ENCODE results near the gene CDC42BPB.
"Not testable (repeated sequence)": the region's sequence is repeated elsewhere in the genome, so short reads cannot be mapped to it uniquely, and the experiment has no call there.

Gene CDC42BPB

DNA sequence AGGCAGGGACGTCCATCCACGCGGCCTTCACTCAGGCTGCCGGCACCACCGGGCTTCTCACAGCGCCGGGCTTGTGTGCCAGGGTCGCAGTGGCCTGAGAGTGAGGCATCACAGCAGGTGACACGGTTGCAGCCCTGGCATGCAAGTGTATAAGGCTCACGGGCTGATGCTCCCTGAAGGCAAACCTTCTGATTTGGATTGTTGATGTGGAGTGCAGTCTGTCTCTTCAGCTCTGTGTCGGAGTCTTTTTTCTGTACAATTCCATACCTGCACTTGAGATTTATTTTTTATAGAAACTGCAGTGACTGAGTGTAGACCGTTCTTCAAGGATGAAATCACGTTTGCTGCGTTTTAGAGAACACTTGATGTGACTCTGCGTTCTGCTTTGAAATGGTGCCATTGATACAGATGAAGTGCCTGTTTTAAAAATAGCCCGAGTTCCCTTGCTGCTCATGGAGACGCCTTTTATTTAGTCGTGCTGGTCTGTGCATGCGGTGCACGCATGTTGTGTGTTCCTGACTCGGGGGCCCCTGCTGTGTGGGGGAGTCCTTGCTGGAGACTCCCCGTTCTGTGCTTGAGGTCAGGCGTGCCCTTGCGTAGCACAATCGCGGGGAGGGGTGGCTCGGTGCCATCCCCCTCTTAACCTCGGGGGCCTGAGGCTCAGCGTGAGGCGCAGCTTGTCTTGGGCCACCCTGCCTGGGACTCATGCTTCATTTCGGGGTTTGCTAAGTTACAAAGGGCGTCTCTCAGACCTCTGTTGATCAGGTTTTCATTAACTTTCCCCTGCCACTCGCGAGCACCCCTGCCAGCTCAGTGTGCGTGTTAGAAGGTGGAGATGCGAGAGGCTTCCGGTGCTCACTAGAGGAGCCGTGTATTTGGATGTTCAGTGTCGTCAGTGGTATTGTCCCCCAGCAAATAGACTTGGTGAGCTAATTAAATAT, 156.4 kb downstream of the CDC42BPB start:
- no peak for DNase-seq (ENCODE audit: low read depth)

DNA sequence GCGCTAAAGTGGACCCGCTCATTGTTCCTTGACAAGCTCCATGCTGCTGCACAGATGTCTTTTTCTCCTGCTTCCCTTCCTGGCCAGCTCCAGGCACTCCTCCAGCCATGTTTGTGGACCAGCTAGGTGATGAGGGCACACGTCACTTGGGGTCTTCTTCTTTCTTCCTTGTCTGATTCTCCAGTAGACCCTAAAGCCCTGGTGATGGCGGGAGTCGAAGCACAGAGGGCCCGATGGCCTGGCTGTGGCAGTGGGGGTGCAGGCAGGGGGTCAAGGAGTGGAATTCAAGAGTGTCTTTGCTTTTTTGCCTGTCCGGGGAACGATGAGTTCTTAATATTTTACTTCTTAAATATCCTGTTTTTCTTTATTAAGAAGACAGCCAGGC, 157.8 kb downstream of the CDC42BPB start:
- no peak for DNase-seq (ENCODE audit: low read depth)

DNA sequence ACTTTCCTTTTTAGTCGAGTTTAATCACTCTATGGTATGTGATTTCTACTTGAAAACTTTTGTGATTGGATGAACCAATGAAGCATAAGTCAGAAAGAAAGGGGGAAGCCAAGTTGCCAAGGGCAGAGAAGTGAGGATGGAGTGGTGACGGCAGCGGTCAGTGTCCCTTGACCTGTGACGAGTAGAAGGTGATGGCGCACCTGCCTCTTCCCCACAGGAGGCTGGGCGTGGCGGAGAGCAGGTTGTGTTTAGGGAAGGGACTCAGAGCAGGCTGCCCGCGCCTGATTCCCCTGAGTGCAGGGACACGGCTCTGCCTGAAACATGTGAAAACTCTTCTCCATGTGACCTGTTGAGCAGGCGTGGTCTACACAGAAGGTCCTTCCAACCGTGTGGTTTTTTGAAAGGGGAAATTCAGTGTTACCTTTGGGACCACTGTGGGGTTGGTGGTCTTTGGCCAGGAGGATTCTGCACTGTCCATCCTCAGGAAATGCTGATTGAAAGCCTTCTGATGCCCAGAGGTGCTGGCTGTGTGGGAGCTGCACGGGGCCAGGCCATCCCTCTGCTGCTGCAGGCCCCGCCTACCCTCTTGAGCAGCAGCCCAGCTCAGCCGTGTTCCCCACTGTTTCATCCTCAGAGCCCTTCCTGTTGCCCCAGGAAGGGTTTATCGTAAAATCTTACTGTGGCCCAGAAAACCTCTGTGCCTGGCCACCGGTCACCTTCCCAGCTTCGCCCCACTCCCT, 158.4 kb downstream of the CDC42BPB start:
- no peak for DNase-seq (ENCODE audit: low read depth)

DNA sequence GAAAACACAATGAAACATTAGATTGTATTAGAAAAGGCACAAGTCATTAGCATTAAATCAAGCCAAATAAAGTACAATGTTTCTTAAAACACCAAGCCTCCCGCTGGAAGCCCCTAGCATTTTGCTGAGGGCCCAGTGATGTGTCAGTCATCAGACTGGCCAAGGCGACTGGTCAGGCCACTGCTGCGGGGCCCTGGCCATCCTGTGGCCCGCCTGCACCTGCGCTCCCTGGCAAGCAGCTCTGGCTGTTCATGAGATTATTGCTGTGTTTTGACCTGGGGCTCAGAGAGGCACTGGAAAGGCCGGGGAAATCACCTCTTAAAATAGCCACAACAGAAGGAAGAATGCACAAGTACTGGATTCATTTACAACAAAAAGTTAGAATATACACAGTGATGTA, 159.1 kb downstream of the CDC42BPB start:
- no peak for DNase-seq (ENCODE audit: low read depth)

DNA sequence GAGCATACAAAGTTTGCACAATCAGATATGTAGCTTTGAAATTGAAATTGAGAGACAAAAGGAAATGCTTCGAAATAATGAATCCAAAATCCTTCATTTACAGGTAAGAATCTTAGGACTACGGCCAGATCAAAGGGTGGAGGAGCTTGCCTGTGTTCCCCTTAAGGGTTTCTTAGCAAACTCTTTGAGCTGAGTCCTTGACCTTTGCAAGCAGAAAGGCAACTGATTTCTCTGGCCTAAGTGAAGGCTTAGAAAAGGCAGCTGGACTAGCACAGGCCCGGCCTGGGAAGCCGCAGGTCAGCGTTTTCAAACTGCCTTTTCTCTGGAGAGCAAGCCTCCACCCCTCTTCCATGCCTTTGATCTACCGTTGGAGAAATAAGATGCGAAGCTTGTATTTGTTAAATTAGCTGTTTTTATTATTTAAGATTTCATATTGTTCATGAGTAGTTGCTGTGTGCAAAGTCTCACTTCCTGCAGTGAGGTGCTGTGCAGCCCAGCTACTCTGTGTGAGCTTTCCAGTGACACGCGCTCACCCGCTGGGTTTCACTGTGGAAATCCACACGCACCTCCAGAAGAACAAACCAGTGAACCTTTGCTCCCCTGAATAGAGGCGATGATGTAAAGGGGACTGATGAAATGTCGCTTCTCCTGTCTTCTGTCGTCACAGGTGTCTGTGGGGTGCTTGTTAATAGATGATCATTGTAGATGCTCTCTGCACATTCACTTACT, 159.9 kb downstream of the CDC42BPB start:
- no peak for DNase-seq (ENCODE audit: low read depth)

DNA sequence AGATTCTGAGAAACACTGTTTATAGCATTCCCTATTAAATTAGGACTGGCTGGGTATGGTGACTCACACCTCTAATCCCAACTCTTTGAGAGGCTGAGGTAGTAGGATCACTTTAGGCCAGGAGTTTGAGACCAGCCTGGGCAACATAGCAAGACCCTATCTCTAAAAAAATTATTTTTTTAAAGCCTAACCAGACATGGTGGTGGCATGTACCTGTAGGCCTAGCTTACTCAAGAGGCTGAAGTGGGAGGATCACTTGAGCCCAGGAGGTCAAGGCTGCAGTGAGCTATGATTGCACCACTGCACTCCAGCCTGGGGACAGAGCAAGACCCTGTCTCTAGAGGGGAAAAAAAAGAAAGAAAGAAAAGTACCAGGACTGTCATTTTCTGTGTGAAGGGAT, 160.6 kb downstream of the CDC42BPB start:
- DNase-seq (ENCODE audit: low read depth) = not testable (repeated sequence)

DNA sequence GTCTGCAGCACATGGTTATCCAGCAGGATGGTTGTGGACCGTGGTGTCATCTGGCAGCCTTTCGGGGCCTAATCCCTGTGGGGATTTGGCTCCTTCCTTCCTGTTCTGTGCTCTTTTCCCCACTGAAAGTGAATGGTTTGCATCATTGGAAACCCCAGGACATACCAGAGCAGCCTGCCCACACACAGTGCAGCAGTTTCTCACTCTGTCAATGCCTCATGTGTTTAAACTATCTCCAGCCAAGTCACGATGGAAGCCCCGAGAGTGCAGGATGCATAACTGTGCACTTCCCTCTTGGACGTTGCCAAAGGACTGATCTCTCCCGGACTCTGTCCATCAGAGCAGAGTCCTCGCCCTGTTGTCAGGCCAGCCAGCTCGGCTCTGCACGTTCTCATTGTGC, 163.9 kb downstream of the CDC42BPB start:
- no peak for DNase-seq (ENCODE audit: low read depth)

DNA sequence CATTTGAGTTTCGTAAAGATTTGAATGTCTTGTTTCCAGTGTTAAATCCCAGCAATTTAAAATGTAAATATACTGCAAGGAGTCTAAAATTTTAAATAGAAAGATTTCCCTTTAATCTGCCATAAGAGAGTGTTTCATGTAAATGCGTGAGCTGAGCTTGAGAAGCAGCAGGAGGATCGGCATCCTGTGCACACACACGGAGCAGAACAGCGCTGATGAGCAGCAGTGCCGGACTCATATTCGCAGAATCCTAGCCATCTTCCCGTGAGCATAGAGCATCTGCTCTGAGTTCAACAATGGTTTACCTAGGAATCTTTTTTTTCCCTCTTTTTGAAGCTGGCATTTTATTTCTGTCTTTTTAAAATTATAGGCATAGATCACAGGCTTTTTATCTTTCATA, 164.7 kb downstream of the CDC42BPB start:
- DNase-seq (ENCODE audit: low read depth) = no peak

DNA sequence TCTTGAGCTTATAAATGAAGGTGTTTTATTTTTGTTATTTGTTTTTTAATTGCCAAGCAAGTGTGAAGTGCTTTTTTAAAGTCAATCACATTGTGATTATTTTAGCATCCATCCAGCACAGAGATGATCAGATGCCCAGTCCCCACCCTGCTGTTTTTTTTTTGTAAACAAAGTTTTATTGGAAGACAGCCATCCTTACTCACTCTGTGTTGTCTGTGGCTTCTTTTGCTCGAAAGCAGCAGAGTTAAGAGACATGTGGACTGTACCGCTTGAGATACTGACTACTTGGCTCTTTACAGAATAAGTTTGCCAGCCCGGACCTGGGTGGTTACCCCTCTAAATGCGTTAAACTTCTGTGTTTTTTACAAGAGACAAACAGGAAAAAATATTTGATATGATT, 165.8 kb downstream of the CDC42BPB start:
- no peak for DNase-seq (ENCODE audit: low read depth)

DNA sequence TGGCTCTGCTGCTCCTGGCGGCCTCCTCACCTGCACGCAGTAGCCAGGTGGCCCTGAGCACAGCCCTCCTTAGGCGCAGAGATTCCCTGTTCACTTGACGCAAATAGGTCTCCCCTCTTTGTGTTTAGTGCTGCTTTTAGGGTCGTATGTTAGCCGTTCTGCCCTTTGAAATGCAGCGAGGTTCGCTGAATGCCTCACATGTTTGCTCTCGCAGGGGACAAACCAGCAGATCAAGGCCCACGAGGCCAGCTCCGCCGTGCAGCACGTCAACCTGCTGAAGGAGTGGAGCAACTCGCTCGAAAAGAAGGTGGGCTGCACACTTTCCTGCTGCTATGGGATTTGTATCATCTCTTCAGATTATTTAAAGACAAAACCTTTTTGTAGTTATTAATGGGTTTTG, 166.2 kb downstream of the CDC42BPB start:
- DNase-seq (ENCODE audit: low read depth) = no peak

DNA sequence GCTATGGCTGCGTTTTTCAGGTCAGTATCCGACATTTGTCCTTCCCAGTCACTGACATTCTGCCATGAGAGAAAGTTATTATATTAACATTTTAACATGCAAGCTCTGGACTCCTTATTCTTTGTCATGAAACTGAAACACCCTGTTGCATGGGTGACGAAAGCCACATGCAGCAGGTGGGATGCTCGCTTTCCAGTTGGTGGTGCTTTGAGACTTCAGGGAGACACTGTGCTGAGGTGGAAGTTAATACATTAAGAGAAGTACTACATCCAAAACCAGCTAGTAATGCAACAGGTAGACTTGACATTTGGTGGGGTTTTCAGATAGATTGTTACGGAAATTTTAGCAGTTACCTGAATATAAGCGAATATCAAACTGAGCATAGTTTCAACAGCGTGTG, 167.7 kb downstream of the CDC42BPB start:
- DNase-seq (ENCODE audit: low read depth) = no peak

DNA sequence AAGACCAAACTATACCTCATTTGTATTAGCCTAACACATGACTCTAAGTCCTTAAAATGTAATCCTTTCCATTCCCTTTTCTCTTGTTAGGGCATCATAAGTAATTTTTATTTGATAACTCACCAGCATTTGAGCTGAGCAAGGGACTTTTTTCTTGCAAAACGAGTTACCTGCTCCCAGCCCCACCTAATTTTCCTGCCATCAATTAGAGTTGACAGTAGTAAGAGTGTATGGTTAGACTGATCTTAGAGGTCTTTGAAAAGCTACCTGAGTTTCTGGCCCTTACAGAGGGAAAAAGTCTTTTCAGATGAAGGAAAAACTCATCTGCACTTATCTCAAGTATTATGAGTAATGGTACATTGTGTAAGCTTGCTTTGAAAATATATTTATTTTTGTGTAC, 168.6 kb downstream of the CDC42BPB start:
- DNase-seq (ENCODE audit: low read depth) = no peak

DNA sequence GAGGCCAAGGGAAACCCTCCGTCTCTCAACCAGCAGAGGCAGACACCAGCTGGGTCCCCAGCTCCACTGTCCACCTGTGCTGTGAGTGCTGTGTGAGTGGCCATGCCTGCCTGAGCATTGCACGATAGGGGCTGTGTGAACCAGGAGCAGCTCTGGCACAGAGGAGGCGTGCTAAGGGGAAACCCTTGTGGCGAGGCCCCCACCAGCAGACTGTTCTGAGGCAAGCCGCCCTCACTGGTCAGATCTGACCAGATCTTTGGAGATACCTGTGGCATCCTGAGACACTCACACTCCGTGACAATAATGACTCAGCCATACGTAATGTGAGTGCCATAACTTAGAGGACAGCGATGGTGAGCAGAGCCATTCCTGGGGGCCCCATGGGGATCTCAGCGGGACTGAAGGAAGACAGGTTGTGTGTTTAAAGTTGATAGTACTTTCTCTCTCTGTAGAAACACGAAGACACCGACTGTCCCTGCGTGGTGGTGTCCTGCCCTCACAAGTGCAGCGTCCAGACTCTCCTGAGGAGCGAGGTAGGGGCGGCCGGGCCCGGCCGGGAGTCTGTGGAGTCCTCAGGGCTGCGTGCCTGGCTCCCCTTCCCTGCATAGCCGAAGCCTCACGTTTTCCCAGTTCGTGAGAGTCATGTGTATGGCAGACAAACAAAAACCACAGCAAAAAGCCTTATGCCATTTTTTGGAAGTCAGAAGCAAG, 171.5 kb downstream of the CDC42BPB start:
- no peak for DNase-seq (ENCODE audit: low read depth)

DNA sequence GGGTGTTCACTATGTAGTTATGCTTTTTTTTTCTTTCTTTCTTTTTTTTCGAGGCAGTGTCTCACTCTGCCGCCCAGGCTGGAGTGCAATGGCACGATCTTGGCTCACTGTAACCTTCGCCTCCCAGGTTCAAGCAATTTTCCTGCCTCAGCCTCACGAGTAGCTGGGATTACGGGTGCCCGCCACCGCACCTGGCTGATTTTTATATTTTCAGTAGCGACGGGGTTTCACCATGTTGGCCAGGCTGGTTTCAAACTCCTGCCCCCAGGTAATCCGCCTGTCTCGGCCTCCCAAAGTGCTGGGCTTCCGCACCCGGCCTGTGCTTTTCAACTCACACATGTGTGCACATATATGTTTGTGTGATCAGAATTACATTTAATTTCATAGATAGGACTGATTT, 173.8 kb downstream of the CDC42BPB start:
- no peak for DNase-seq (ENCODE audit: low read depth)

DNA sequence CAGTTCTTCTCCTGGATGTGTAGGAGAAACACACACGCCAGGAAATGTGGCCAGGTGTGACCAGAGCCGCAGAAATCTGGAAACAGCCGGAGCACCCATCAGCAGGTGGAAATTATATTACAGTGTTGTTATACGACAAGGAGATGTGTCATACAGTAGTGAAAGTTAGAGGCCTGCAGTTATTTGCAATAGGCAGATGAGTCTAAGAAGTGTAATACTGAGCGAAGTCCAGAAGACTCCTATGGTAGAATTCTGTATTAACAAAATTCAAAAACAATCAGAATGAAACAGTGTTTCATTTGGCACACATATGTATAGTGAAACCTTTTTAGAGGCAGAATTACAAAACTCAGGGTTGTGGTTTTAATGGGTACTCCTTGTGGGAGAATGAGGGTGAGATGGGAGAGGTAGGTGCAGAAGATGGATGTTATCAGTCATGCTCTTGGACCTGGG, 174.2 kb downstream of the CDC42BPB start:
- no peak for DNase-seq (ENCODE audit: low read depth)

All from T-helper 22 cell (primary cell).